K562 (cell line): Measurements from ENCODE around the gene ASPHD1. TPM values are rescaled to one million over a fixed set of nuclear protein-coding genes. Genes with fewer than 3 reads are reported as not detected.
A peak's percentile ranks its signal among the peaks of the same experiment; 100 is the strongest.

ENCODE experiments used
- ARID3B ChIP-seq: fragments of 250-450 bp; sonication (Bioruptor Pico); IDR thresholded peaks from 2 replicates; pipeline ENCODE4 v1.4.0; 2020; ENCODE audit warnings: borderline replicate concordance
- ATF3 ChIP-seq, 2 experiments: fragments of 450-650 bp in 1 of 2; sonication (generic) in 1 of 2; formaldehyde crosslinking in 1 of 2; IDR thresholded peaks in 1 of 2; conservative IDR thresholded peaks in 1 of 2; 2 replicates each; pipeline versions ENCODE4 v1.6.1 to v1.8.1; 2016 to 2023; ENCODE audit warnings: mild to moderate bottlenecking in 2 of 2, moderate library complexity in 2 of 2, inconsistent platforms in 1 of 2, missing genetic modification reagents in 1 of 2
- DNMT1 ChIP-seq: fragments of 450-650 bp; IDR thresholded peaks from 2 replicates; pipeline ENCODE4 v1.6.1; 2016; ENCODE audit warnings: antibody characterized with exemption, mild to moderate bottlenecking
- E2F3 ChIP-seq: fragments of 250-450 bp; sonication (Bioruptor Pico); IDR thresholded peaks from 2 replicates; pipeline ENCODE4 v1.4.0; 2020; ENCODE audit warnings: mild to moderate bottlenecking
- ELF1 ChIP-seq: fragments of 200-800 bp; sonication (Bioruptor generic); IDR thresholded peaks from 2 replicates; pipeline ENCODE4 v1.6.1; 2016; ENCODE audit warnings: missing genetic modification characterization, missing compliant biosample characterization
- GTF2A2 ChIP-seq: IDR thresholded peaks from 2 replicates; pipeline ENCODE4 v1.6.1; 2016; ENCODE audit warnings: mild to moderate bottlenecking, missing genetic modification characterization, missing compliant biosample characterization
- MAFF ChIP-seq: IDR thresholded peaks from 2 replicates; pipeline ENCODE4 v1.6.1; 2012; ENCODE audit warnings: low read length, improper control_type of control experiment
- PHF8 ChIP-seq: fragments of 200-600 bp; sonication (generic); IDR thresholded peaks from 2 replicates; pipeline ENCODE4 v1.6.1; 2012; ENCODE audit warnings: mixed run types, mild to moderate bottlenecking, inconsistent platforms, low read length, moderate library complexity, borderline replicate concordance
- SAP30 ChIP-seq: fragments of 200-600 bp; sonication (generic); IDR thresholded peaks from 2 replicates; pipeline ENCODE4 v1.6.1; 2012; ENCODE audit warnings: borderline replicate concordance, low read depth, mild to moderate bottlenecking, moderate library complexity, low read length, control low read depth, inconsistent platforms; ENCODE audit not compliant: insufficient read depth, poor library complexity, severe bottlenecking
- SNRNP70 ChIP-seq: fragments of 200-400 bp; formaldehyde crosslinking; optimal IDR thresholded peaks from 2 replicates; pipeline ENCODE3; 2017; ENCODE audit warnings: low read depth, low read length
- ZNF24 ChIP-seq: fragments of 450-650 bp; IDR thresholded peaks from 2 replicates; pipeline ENCODE4 v1.6.1; 2016
- ZNF445 ChIP-seq: fragments of 250-450 bp; sonication (Bioruptor Pico); IDR thresholded peaks from 2 replicates; pipeline ENCODE4 v1.4.0; 2020; ENCODE audit warnings: low read depth, mild to moderate bottlenecking, moderate library complexity
- polyA plus RNA-seq, 8 experiments: library from polyadenylated mRNA; depleted of rRNA in 4 of 8; stranded (reverse) in 5 of 8; unstranded in 3 of 8; fragments of >200 nt; fragmentation: Nextera tagmentation in 2 of 8; fragmentation: Illumina TruSeq in 1 of 8; extraction: Ambion mirVana in 2 of 8; extraction: Trizol in 1 of 8; gene quantifications; 2 replicates each; pipeline versions ENCODE4 v1.2.1 to v1.2.3, GENCODE V29; 2011 to 2014; ENCODE audit warnings: inconsistent platforms in 1 of 8, missing spikeins in 1 of 8
- total RNA-seq, 7 experiments: library from RNA; depleted of rRNA in 6 of 7; stranded (reverse); fragments of >200 nt in 6 of 7; fragmentation: Illumina TruSeq in 2 of 7; extraction: Trizol in 2 of 7; gene quantifications; 2 replicates each; pipeline versions ENCODE4 v1.2.1 to v1.2.3, GENCODE V29; 2011 to 2021; ENCODE audit warnings: low replicate concordance in 1 of 7

ASPHD1 gene
- total and polyA plus RNA-seq, 9 of the 15 experiments (the other 6 are each of a cell fraction or from before 2014, with no cell fraction given), result 0.03 to 0.70 (median 0.24) TPM; not detected in 5

GRCh38 chr16:29925781-29926710 is 25.8 kb downstream of the ASPHD1 start, which contains the start of gene KCTD13 (continued):
- TF ChIP-seq SNRNP70 (peak; percentile 63), ZNF24 (0 out of 2 replicates have a peak, but pooled peaks have one; percentile 25), GTF2A2 (no peak), ZNF445 (CRISPR knock-in tag) (no peak), ARID3B (CRISPR knock-in tag) (no peak), E2F3 (CRISPR knock-in tag) (peak; percentile 92), ELF1 (tag) (peak; percentile 92), ATF3 (IDR thresholded peaks at IDR 0.05) (no peak), ATF3 (CRISPR knock-in tag; conservative IDR thresholded peaks at IDR 0.05) (no peak), MAFF (no peak), SAP30 (peak; percentile 94), DNMT1 (no peak), PHF8 (peak; percentile 96; the same call in 1 of the 2 replicates)
